GM08714 (cell line): ENCODE data around the gene TMEM81.

Experiments
- H3K4me3 ChIP-seq: fragments of 200-500 bp; sonication (Bioruptor generic); 2 replicates; pipeline ENCODE4 v1.5.1; 2014; ENCODE audit warnings: mild to moderate bottlenecking, low read length, inconsistent platforms
- ZNF274 ChIP-seq: IDR thresholded peaks from 2 replicates; pipeline ENCODE4 v1.6.1; 2012; ENCODE audit warnings: mild to moderate bottlenecking, low read depth, low read length

The TMEM81 gene

DNA sequence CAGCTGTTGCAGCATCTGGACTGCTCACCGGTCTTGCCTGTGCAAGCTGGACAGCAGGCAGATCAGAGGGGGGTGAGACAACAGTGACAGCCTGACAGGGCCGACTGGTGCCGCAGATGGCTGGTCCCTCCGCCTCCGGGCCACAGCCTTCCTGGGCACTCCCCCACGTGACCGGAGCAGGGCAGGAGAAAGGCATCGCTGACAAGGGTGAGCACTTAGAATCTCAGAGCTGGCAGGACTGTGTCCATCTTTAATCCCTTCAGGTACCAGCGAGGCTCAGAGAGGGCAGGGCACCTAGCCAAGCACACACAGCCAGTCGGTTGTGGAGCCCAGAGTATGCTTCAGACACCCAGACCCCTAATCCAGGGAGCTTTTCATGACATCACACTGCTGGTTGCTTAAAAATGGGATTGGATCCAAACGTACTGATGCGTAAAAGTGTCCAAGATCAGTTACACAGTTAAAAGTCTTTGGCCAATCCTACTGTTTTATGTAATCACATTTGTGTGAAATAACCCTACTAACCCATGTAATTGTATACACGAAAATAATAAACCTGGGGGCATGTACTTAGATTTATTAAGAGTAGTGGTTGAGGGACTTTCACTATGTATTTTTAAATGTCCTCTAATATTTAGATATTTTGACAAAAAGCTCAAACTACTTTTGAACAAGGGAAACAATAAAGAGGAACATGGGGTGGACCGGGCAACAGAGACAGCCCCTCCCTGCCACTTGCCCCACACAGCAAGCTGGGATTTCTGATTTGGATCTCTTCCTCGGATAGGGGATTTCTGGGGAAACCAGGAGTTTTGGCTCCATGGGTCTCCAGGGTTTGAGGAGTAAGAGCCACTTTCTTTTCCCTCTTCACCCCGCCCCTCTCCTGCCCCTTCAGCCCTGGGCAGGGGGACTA, 42.0 kb downstream of the TMEM81 start:
- H3K4me3 ChIP-seq, result no peak overlapping the region
- no peak for TF ChIP-seq ZNF274

DNA sequence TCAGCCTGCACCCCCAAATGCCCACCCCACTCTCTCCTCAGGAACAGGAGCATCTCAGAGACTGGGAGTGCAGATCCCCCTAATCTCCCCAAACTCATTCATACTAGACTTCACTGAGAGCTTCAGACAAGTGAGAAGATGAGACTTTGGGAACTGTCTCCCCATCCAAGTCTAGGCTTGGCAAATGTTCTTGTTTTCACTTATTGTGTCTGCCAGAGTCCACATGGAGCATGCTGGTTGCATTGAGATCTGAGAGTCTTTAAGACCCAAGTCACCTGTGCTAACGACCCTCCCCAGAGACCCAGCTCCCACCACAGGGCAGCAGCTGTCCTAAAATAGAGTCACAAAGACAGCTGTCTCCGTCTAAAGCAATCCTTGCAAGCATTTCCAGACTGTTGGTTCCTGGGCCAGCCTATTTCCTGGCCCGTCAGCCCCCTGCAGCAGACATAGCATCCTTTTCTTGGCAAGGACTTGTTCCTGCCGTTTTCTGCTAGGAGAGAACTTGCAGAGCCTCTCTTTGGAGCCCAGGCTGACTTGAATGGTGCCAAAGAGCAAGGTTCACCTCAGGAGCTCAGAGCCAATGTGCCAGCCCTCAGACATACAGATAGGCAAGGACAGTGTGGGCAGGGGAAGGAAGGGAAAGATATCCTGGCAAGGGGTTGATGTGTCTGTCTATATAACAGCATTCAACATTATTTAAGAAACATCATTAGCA, 43.1 kb downstream of the TMEM81 start:
- H3K4me3 ChIP-seq, result no peak overlapping the region
- TF ChIP-seq ZNF274, result no peak

DNA sequence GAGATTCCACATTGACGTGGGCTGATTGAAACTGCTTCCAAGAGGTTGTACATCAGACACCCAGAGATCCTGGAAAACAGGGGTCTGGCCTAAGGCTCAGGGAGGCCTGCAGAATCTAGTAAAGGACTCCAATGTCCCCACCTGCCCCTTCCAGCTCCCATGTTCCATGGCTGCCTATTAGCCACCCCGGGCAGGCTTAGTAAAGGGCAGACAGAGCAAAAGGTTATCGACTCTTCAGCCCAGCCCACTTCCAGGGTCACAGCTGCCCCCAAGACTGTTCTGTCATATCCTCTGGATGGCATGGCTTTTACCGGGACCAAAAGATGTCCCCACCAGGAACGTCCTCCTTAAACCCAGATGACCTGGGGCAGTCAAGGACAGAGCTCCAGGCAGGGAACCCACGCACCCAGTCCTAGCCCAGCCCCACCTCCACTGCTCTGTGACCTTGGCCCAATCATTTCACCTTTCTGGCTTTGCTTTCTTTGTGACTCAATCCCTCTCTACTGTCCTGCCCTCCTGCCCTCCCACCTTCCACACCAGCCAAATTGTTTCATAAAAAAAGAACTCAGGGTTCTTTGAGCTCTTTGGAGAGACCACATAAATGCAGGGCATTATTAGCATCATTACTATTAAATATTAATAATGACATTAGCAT, 46.0 kb downstream of the TMEM81 start:
- no peak for TF ChIP-seq ZNF274
- H3K4me3 ChIP-seq, result no peak overlapping the region

DNA sequence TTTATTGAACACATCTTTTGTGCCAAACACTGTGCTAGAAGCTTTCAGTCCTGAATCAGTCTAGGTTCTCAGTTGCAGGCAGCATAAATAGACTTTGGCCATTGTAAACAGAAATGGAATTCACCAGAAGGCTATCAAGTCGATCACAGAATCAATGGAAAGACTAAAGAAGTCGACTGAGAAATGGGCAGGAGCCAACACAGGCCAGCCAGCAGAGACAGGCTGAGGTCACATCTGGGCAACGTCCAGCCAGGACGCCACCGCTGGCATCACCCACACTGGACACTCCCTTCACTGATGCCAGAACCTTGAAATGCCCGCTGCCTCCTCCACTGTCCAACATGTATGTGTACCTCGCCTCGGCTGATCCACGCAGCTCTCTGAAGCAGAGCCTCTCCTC, 46.7 kb downstream of the TMEM81 start:
- TF ChIP-seq ZNF274, result no peak
- no peak overlapping the region for H3K4me3 ChIP-seq
